OCI-LY7 (cell line): Measurements from ENCODE around the gene FAM240A. TPM values are rescaled to one million over a fixed set of nuclear protein-coding genes. Genes with fewer than 3 reads are reported as not detected.

Experiments
- BruUV-seq: library from RNA; stranded (reverse); fragments of 400-500 nt; replicated peaks from 2 replicates; lab custom pipeline; 2021; lab: Mats Ljungman, UMichigan
- CTCF ChIA-PET: fragments of 300-600 bp; sonication (Branson Sonifier 250); formaldehyde crosslinking; loops from one replicate; lab custom pipeline; 2022; ENCODE audit warnings: antibody characterized with exemption; ENCODE audit not compliant: unreplicated experiment; lab: Charles Lee
- POLR2A ChIA-PET: fragments of 300-600 bp; sonication (Branson Sonifier 250); formaldehyde crosslinking; loops from one replicate; lab custom pipeline; 2022; ENCODE audit warnings: antibody characterized with exemption; lab: Charles Lee
- DNase-seq: peaks from one replicate; pipeline ENCODE4 v3.0.0-alpha.2; 2015; ENCODE audit warnings: low spot score
- H2AFZ ChIP-seq: fragments of 200-600 bp; sonication (generic), shearing (Covaris generic); 2 replicates; pipeline ENCODE4 v1.6.1; 2014; ENCODE audit warnings: mild to moderate bottlenecking, antibody characterized with exemption, low read length, moderate library complexity
- H3K27ac ChIP-seq: fragments of 200-600 bp; sonication (generic); 2 replicates; pipeline ENCODE4 v1.5.1; 2014; ENCODE audit warnings: mixed run types, low read depth, mild to moderate bottlenecking, moderate library complexity, low read length, inconsistent platforms; ENCODE audit not compliant: poor library complexity, severe bottlenecking
- H3K36me3 ChIP-seq: fragments of 200-600 bp; sonication (generic); 2 replicates; pipeline ENCODE4 v1.6.1; 2014; ENCODE audit warnings: mild to moderate bottlenecking, antibody characterized with exemption, low read length, moderate library complexity, mixed read lengths; ENCODE audit not compliant: insufficient read depth
- H3K4me1 ChIP-seq: fragments of 200-600 bp; sonication (generic); 2 replicates; pipeline ENCODE4 v1.5.1; 2014; ENCODE audit warnings: mild to moderate bottlenecking, low read length; ENCODE audit not compliant: insufficient read depth, poor library complexity, severe bottlenecking
- H3K4me2 ChIP-seq: fragments of 200-600 bp; sonication (generic); 2 replicates; pipeline ENCODE4 v1.6.1; 2014; ENCODE audit warnings: mild to moderate bottlenecking, low read length
- H3K4me3 ChIP-seq: fragments of 200-600 bp; sonication (generic); 2 replicates; pipeline ENCODE4 v1.5.1; 2014; ENCODE audit warnings: mild to moderate bottlenecking, low read depth, low read length; ENCODE audit not compliant: poor library complexity, severe bottlenecking
- H3K79me2 ChIP-seq: fragments of 200-600 bp; sonication (generic); 2 replicates; pipeline ENCODE4 v1.6.1; 2016; ENCODE audit warnings: low read depth, mild to moderate bottlenecking, low read length, moderate library complexity, mixed read lengths; ENCODE audit not compliant: insufficient read depth
- H3K9me2 ChIP-seq: fragments of 200-600 bp; sonication (generic); 2 replicates; pipeline ENCODE4 v1.6.1; 2016; ENCODE audit warnings: mild to moderate bottlenecking, low read length, mixed read lengths; ENCODE audit not compliant: insufficient read depth
- H3K9me3 ChIP-seq: fragments of 200-600 bp; sonication (generic); 2 replicates; pipeline ENCODE4 v1.6.1; 2014; ENCODE audit warnings: mild to moderate bottlenecking, mixed run types, low read length, mixed read lengths
- H4K20me1 ChIP-seq: fragments of 200-600 bp; sonication (generic); 2 replicates; pipeline ENCODE4 v1.6.1; 2014; ENCODE audit warnings: mild to moderate bottlenecking, antibody characterized with exemption, low read length, moderate library complexity, mixed read lengths; ENCODE audit not compliant: insufficient read depth
- CTCF ChIP-seq: fragments of 200-600 bp; sonication (generic); conservative IDR thresholded peaks from 2 replicates; pipeline ENCODE4 v1.5.1; 2014; ENCODE audit warnings: mild to moderate bottlenecking, antibody characterized with exemption, low read length, moderate library complexity, mixed read lengths
- EZH2phosphoT487 ChIP-seq: fragments of 200-600 bp; sonication (generic); IDR thresholded peaks from 2 replicates; pipeline ENCODE4 v1.6.1; 2018; ENCODE audit warnings: low read depth, borderline replicate concordance, mild to moderate bottlenecking, mixed run types, antibody characterized with exemption, low read length, moderate library complexity, mixed read lengths
- intact Hi-C: fragments of 100-400 bp; cut with micrococcal nuclease; formaldehyde crosslinking; loops from one replicate; pipeline ENCODE4 v1.10.0; 2022; ENCODE audit not compliant: unreplicated experiment
- total RNA-seq, 2 experiments: library from RNA; depleted of rRNA in 1 of 2; stranded (reverse); fragments of >200 nt in 1 of 2; shearing (Covaris generic) in 1 of 2; gene quantifications; 2 replicates each; pipeline ENCODE4 v1.2.3, GENCODE V29; 2014 to 2022

The FAM240A gene
- total RNA-seq, 2 experiments from 2014 or later = not detected

- intact Hi-C loops = no loop called here
- no peak for DNase-seq
- H3K4me2 ChIP-seq = no peak overlapping the region
- POLR2A ChIA-PET = no interaction called here
- H3K4me1 ChIP-seq = no peaks in the 10 kb centered on the region
- no peaks in the 10 kb centered on the region for H3K36me3 ChIP-seq
- H3K79me2 ChIP-seq = no peaks in the 10 kb centered on the region
- no peak overlapping the region for H3K27ac ChIP-seq
- H2AFZ ChIP-seq = no peak overlapping the region
- H4K20me1 ChIP-seq = no peaks in the 10 kb centered on the region
- CTCF ChIA-PET = no interaction called here
- no TSS peak for BruUV-seq
- H3K9me2 ChIP-seq = no peaks in the 10 kb centered on the region
- H3K9me3 ChIP-seq = peaks cover 6% of the 10 kb centered on the region; the same call in 1 of the 2 replicates
- TF ChIP-seq CTCF = no peak
- no peak overlapping the region for H3K4me3 ChIP-seq
Measured at GRCh38 chr3:46651084-46651483, 38.8 kb downstream of the FAM240A start.

- Histone ChIP-seq H3K4me2 (no peak overlapping the region), H3K4me3 (no peak overlapping the region), H3K79me2 (no peaks in the 10 kb centered on the region), H3K9me3 (peaks cover 6% of the 10 kb centered on the region; the same call in 1 of the 2 replicates), H3K27ac (no peak overlapping the region), H4K20me1 (no peaks in the 10 kb centered on the region), H3K9me2 (no peaks in the 10 kb centered on the region), H3K4me1 (no peaks in the 10 kb centered on the region), H3K36me3 (no peaks in the 10 kb centered on the region), H2AFZ (no peak overlapping the region)
- TF ChIP-seq CTCF = no peak
- TF ChIP-seq EZH2phosphoT487 = no peak
- no TSS peak for BruUV-seq
- CTCF ChIA-PET = no interaction called here
- no peak for DNase-seq
- POLR2A ChIA-PET = no interaction called here
- intact Hi-C loops = no loop called here
Measured at GRCh38 chr3:46655271-46655670, 42.9 kb downstream of the FAM240A start.

- H3K4me3 ChIP-seq = no peak overlapping the region
- BruUV-seq = no TSS peak
- peaks cover 5% of the 10 kb centered on the region for H3K4me1 ChIP-seq
- intact Hi-C loops = no loop called here
- no peaks in the 10 kb centered on the region for H3K9me2 ChIP-seq
- CTCF ChIA-PET = no interaction called here
- H3K4me2 ChIP-seq = no peak overlapping the region
- TF ChIP-seq EZH2phosphoT487 = no peak
- TF ChIP-seq CTCF = no peak
- no peak for DNase-seq
- peaks cover 6% of the 10 kb centered on the region; the same call in 1 of the 2 replicates for H3K9me3 ChIP-seq
- no peaks in the 10 kb centered on the region for H4K20me1 ChIP-seq
- H2AFZ ChIP-seq = no peak overlapping the region
- H3K36me3 ChIP-seq = no peaks in the 10 kb centered on the region
- H3K79me2 ChIP-seq = no peaks in the 10 kb centered on the region
- H3K27ac ChIP-seq = no peak overlapping the region
- POLR2A ChIA-PET = no interaction called here
Measured at GRCh38 chr3:46656778-46657556, 44.6 kb downstream of the FAM240A start.
